Fibroblast of pulmonary artery (primary cell): ENCODE results near the gene EEF2.
"Not testable (repeated sequence)": the region's sequence is repeated elsewhere in the genome, so short reads cannot be mapped to it uniquely, and the experiment has no call there.

Experiments used
- DNase-seq: peaks from one replicate; pipeline ENCODE4 v3.0.0-alpha.2; 2010; ENCODE audit warnings: low read depth
- H3K4me3 ChIP-seq: replicated peaks from 2 replicates; pipeline ENCODE4 v1.5.1; 2011; ENCODE audit warnings: low read depth, mild to moderate bottlenecking, control low read depth, low read length, moderate library complexity
- CTCF ChIP-seq: IDR thresholded peaks from 2 replicates; pipeline ENCODE4 v1.5.1; 2011; ENCODE audit warnings: mild to moderate bottlenecking, control low read depth, low read length, inconsistent platforms; ENCODE audit errors: missing control alignments

EEF2 gene

GRCh38 chr19:3970313-3970807 lies 14.9 kb downstream of the EEF2 start:
- no peak for TF ChIP-seq CTCF
- H3K4me3 ChIP-seq, result peak overlapping the region; percentile 96
- no peak for DNase-seq

GRCh38 chr19:3969435-3970312 lies 15.6 kb downstream of the EEF2 start:
- H3K4me3 ChIP-seq, result peak overlapping the region; percentile 96
- TF ChIP-seq CTCF, result peak; percentile 32
- DNase-seq, result peak; percentile 83

- H3K4me3 ChIP-seq, result peak overlapping the region; percentile 96
- peak; percentile 100 for DNase-seq
- TF ChIP-seq CTCF, result no peak
Measured at GRCh38 chr19:3968556-3969434, 16.5 kb downstream of the EEF2 start.

- H3K4me3 ChIP-seq, result peak overlapping the region; percentile 19
- DNase-seq, result not testable (repeated sequence)
Measured at GRCh38 chr19:3967983-3968382, 17.3 kb downstream of the EEF2 start.

GRCh38 chr19:3966051-3967017 lies 18.9 kb downstream of the EEF2 start:
- no peak for DNase-seq
- TF ChIP-seq CTCF, result no peak
- no peak overlapping the region for H3K4me3 ChIP-seq

GRCh38 chr19:3964256-3965194 lies 20.7 kb downstream of the EEF2 start:
- no peak for DNase-seq
- H3K4me3 ChIP-seq, result no peak overlapping the region
- no peak for TF ChIP-seq CTCF
